ENCODE data around the gene PIAS1. TPM values are rescaled to one million over a fixed set of nuclear protein-coding genes. Genes with fewer than 3 reads are reported as not detected.

PIAS1 gene
- total and polyA plus RNA-seq, 9 of the 15 experiments (the other 6 are each of a cell fraction or from before 2014, with no cell fraction given): 18.0 to 59.1 (median 28.5) TPM

- TF ChIP-seq AFF4 (CRISPR knock-in tag; IDR thresholded peaks at IDR 0.05) (no peak), HBP1 (CRISPR knock-in tag; IDR thresholded peaks at IDR 0.05) (no peak), SMAD1 (IDR thresholded peaks at IDR 0.05; ENCODE audit: low read depth, low read length, partially characterized antibody) (no peak), ZNF609 (CRISPR knock-in tag; IDR thresholded peaks at IDR 0.05; ENCODE audit: borderline replicate concordance) (no peak), GABPA (tag; conservative IDR thresholded peaks at IDR 0.05; ENCODE audit: low read depth) (no peak), SRSF1 (IDR thresholded peaks at IDR 0.05; ENCODE audit: low read depth, low read length) (no peak), SIRT6 (IDR thresholded peaks at IDR 0.05; ENCODE audit: low read depth, low read length) (no peak), ZNF57 (CRISPR knock-in tag; IDR thresholded peaks at IDR 0.05) (no peak), MAFF (IDR thresholded peaks at IDR 0.05; ENCODE audit: low read length) (no peak), TEAD2 (tag; IDR thresholded peaks at IDR 0.05) (no peak), ZNF780A (CRISPR knock-in tag; IDR thresholded peaks at IDR 0.05) (no peak), ZNF384 (IDR thresholded peaks at IDR 0.05; ENCODE audit: low read depth, low read length) (no peak), ZNF740 (CRISPR knock-in tag; IDR thresholded peaks at IDR 0.05) (no peak), ZNF740 (tag; IDR thresholded peaks at IDR 0.05) (peak in 1 of 2 experiments; percentile 60; a peak in 1 of 4 replicates), POLR2A (conservative IDR thresholded peaks at IDR 0.05) (no peak), NR2C1 (IDR thresholded peaks at IDR 0.05) (no peak), NR2C1 (tag; IDR thresholded peaks at IDR 0.05) (0 out of 2 replicates have a peak, but pooled peaks have one; percentile 52), ZNF175 (CRISPR knock-in tag; IDR thresholded peaks at IDR 0.05; ENCODE audit: low read depth) (0 out of 2 replicates have a peak, but pooled peaks have one; percentile 28)
Observed at GRCh38 chr15:68051907-68052306, 2.2 kb upstream of the PIAS1 start (continued).

Measured in K562 (cell line).